Measurements from ENCODE around the gene SPEG. TPM values are rescaled to one million over a fixed set of nuclear protein-coding genes. Genes with fewer than 3 reads are reported as not detected.

The SPEG gene
- total RNA-seq, 2 experiments from 2014 or later: 18.1 to 23.6 TPM

DNA sequence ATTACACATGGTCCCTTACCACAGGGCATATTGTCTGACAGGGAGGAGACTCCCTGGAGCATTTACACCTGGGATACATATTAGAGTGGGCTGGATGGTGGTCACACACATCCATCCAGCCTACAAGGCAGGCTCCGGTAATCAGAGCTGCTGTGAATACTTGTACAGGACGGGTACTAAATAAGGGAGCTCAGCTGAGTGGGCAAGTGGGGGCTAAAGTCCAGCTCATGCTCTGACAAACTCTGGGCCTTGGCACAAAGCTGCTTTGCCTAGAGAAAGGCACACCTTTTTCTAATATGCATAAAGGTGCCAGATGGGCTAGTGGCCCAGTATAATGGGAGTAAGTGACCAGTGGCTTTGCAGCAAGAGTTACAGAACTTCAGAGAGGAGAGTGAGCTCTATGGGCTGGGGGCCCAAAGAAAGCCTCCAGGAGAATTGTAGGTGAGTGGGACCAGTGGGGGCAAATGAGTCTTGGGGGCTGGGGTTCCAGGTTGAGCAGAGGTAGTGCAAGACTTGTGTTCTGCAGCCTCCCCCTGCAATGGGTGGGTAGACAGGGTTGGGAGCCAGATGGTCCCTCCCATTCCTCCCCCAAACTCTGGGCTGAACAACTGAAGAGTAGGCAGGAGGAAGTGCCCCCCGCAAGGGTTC, 110.8 kb downstream of the SPEG start:
- Mint-ChIP-seq H3K27ac (no peak overlapping the region), H3K9me3 (no peaks in the 10 kb centered on the region), H3K4me1 (peaks cover 15% of the 10 kb centered on the region), H3K27me3 (peaks cover 22% of the 10 kb centered on the region), H3K4me3 (no peak overlapping the region), H3K36me3 (no peaks in the 10 kb centered on the region)
- POLR2A ChIA-PET: no interaction called here
- no peak for DNase-seq
- no peak for ATAC-seq (ENCODE audit: low read depth)

DNA sequence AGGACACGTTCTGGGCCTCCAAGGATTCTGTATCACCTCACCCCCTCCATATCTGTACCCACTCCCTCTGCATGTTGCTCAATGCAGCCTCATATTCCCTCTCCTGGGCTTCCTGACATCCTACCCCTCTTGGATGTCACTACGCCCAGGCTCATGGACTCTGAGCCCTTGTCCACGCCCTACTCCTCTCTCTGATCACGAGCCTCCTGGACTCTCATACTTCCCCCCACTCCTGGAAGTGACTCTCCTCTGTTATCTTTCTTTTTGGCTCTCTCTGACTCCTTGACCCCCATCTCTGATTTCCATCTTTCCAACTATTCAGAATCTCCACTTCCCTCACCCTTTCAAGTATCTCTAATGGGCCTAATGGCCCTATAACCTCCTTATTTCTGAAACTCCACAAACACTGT, 111.3 kb downstream of the SPEG start:
- H3K4me3 Mint-ChIP-seq: no peak overlapping the region
- POLR2A ChIA-PET: no interaction called here
- peaks cover 25% of the 10 kb centered on the region for H3K27me3 Mint-ChIP-seq
- no peaks in the 10 kb centered on the region for H3K9me3 Mint-ChIP-seq
- no peak overlapping the region for H3K27ac Mint-ChIP-seq
- peaks cover 15% of the 10 kb centered on the region for H3K4me1 Mint-ChIP-seq
- no peaks in the 10 kb centered on the region for H3K36me3 Mint-ChIP-seq
- DNase-seq (no peak), ATAC-seq (ENCODE audit: low read depth) (no peak)

DNA sequence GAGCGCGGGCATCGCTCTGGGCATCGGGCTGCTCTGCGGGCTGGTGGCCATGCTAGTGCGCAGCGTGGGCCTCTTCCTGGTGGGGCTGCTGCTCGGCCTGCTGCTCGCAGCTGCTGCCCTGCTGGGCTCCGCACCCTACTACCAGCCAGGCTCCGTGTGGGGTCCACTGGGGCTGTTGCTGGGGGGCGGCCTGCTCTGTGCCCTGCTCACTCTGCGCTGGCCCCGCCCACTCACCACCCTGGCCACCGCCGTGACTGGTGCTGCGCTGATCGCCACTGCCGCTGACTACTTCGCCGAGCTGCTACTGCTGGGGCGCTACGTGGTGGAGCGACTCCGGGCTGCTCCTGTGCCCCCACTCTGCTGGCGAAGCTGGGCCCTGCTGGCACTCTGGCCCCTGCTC, 113.0 kb downstream of the SPEG start:
- POLR2A ChIA-PET: no interaction called here
- Mint-ChIP-seq H3K27me3 (peaks cover 36% of the 10 kb centered on the region), H3K4me1 (peaks cover 12% of the 10 kb centered on the region), H3K27ac (no peak overlapping the region), H3K4me3 (no peak overlapping the region), H3K9me3 (no peaks in the 10 kb centered on the region), H3K36me3 (no peaks in the 10 kb centered on the region)
- no peak for DNase-seq
- ATAC-seq (ENCODE audit: low read depth): no peak

Other genes starting within 250 kb of the SPEG start
- 10 to 100 TPM; 68.1 to 69.8 TPM for gene ZFAND2B, start 228.1 kb upstream of the SPEG start, total RNA-seq
- 10 to 100 TPM; 13.1 to 14.3 TPM for gene ABCB6, start 215.9 kb upstream of the SPEG start, total RNA-seq
- gene ATG9A, start 205.2 kb upstream of the SPEG start, total RNA-seq: 10 to 100 TPM; 56.0 to 62.1 TPM
- 100 to 1,000 TPM; 170 to 177 TPM for gene ANKZF1, start 205.0 kb upstream of the SPEG start, total RNA-seq
- gene GLB1L, start 189.4 kb upstream of the SPEG start, total RNA-seq: 1 to 10 TPM; 3.3 to 4.1 TPM
- 10 to 100 TPM; 34.0 to 36.0 TPM for gene STK16, start 189.4 kb upstream of the SPEG start, total RNA-seq
- not detected for gene TUBA4B, start 181.6 kb upstream of the SPEG start, total RNA-seq
- 100 to 1,000 TPM; 237 to 266 TPM for gene TUBA4A, start 180.9 kb upstream of the SPEG start, total RNA-seq
- gene DNAJB2, start 155.5 kb upstream of the SPEG start, total RNA-seq: 10 to 100 TPM; 65.9 to 67.5 TPM
- not detected for gene PTPRN, start 125.4 kb upstream of the SPEG start, total RNA-seq
- gene RESP18, start 102.1 kb upstream of the SPEG start, total RNA-seq: not detected
- gene DNPEP, start 46.9 kb upstream of the SPEG start, total RNA-seq: 10 to 100 TPM; 63.2 to 69.0 TPM
- gene DES, start 16.5 kb upstream of the SPEG start, total RNA-seq: not detected
- gene GMPPA, start 64.0 kb downstream of the SPEG start, total RNA-seq: 10 to 100 TPM; 31.3 to 32.6 TPM
- gene ASIC4, start 79.6 kb downstream of the SPEG start, total RNA-seq: under 1 TPM; 0.08 to 0.09 TPM
- 1 to 10 TPM; 7.7 to 8.1 TPM for gene CHPF, start 109.0 kb downstream of the SPEG start, total RNA-seq
- gene TMEM198, start 109.2 kb downstream of the SPEG start, total RNA-seq: 1 to 10 TPM in 1 of 2 experiments, under 1 TPM in 1; 0.85 to 1.1 TPM
- gene OBSL1, start 136.7 kb downstream of the SPEG start, total RNA-seq: not detected
- gene INHA, start 137.5 kb downstream of the SPEG start, total RNA-seq: not detected
- gene STK11IP, start 163.0 kb downstream of the SPEG start, total RNA-seq: 10 to 100 TPM; 36.3 to 37.5 TPM
- gene SLC4A3, start 192.8 kb downstream of the SPEG start, total RNA-seq: not detected